ENCODE data around the gene SOX5. TPM values are rescaled to one million over a fixed set of nuclear protein-coding genes. Genes with fewer than 3 reads are reported as not detected.

SOX5 gene
- total RNA-seq, 1 experiment from 2014 or later = 0.52 TPM

DNA sequence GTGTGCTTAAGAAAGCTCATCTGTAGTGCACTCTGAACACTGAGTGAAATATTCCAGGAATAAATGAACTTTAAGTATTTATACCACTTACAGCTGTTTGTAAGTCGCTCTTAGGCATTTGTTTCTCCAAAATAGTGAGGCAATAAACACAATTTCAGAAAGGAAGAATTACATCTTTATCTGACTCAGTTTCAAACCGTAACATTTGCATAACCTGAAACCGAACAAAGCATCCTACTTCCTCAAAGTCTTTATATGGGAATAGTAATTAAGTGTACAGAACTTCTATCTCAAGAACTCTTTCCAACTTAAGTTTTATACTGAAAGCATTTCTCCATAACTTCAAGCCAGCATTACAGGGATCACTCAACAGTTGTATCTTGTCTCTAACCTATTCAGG, 58.4 kb downstream of the SOX5 start:
- Histone ChIP-seq H3K9me2 (ENCODE audit: insufficient read depth) (no peaks in the 10 kb centered on the region), H4K20me1 (ENCODE audit: insufficient read depth) (no peaks in the 10 kb centered on the region), H3K27ac (ENCODE audit: low read depth, low read length) (no peak overlapping the region), H3K4me1 (ENCODE audit: control insufficient read depth in 1 of 2, insufficient read depth in 2 of 2, low read length in 2 of 2) (no peaks in the 10 kb centered on the region), H3K36me3 (ENCODE audit: control insufficient read depth in 1 of 2, insufficient read depth in 2 of 2, low read length in 2 of 2) (no peaks in the 10 kb centered on the region), H3K4me2 (ENCODE audit: low read length) (no peak overlapping the region), H3K4me3 (replicated peaks in 1 of 2; ENCODE audit: low read depth in 1 of 2, low read length in 2 of 2) (no peak overlapping the region), H2AFZ (ENCODE audit: low read depth, low read length, poor library complexity, severe bottlenecking) (no peak overlapping the region), H3K9ac (ENCODE audit: low read length) (no peak overlapping the region), H3K79me2 (ENCODE audit: insufficient read depth, low read length) (no peaks in the 10 kb centered on the region), H3K27me3 (ENCODE audit: insufficient read depth, low read length) (no peaks in the 10 kb centered on the region), H3K9me3 (ENCODE audit: control insufficient read depth in 1 of 2, insufficient read depth in 1 of 2, low read depth in 1 of 2, low read length in 2 of 2) (peaks cover 11 to 16% of the 10 kb centered on the region in 2 experiments; a peak in 3 of 4 replicates)
- intact Hi-C loops (cut with micrococcal nuclease) = no loop called here
- ChIA-PET POLR2A (no interaction called here), CTCF (no interaction called here), RAD21 (ENCODE audit: low non-redundant PET in 1 of 2, low total read pairs in 2 of 2, uncharacterized antibody in 2 of 2, unreplicated experiment in 2 of 2) (no interaction called here)
- DNase-seq (ENCODE audit: low read depth, low spot score) (no peak), ATAC-seq (no peak)
- no peak for TF ChIP-seq POLR2A (IDR thresholded peaks at IDR 0.05; ENCODE audit: borderline replicate concordance, extremely low read depth, insufficient read depth, insufficient read length)
- TF ChIP-seq, protein P1, sequence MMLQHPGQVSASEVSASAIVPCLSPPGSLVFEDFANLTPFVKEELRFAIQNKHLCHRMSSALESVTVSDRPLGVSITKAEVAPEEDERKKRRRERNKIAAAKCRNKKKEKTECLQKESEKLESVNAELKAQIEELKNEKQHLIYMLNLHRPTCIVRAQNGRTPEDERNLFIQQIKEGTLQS (IDR thresholded peaks at IDR 0.05) = no peak
- TF ChIP-seq, protein P2, sequence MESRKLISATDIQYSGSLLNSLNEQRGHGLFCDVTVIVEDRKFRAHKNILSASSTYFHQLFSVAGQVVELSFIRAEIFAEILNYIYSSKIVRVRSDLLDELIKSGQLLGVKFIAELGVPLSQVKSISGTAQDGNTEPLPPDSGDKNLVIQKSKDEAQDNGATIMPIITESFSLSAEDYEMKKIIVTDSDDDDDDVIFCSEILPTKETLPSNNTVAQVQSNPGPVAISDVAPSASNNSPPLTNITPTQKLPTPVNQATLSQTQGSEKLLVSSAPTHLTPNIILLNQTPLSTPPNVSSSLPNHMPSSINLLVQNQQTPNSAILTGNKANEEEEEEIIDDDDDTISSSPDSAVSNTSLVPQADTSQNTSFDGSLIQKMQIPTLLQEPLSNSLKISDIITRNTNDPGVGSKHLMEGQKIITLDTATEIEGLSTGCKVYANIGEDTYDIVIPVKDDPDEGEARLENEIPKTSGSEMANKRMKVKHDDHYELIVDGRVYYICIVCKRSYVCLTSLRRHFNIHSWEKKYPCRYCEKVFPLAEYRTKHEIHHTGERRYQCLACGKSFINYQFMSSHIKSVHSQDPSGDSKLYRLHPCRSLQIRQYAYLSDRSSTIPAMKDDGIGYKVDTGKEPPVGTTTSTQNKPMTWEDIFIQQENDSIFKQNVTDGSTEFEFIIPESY (IDR thresholded peaks at IDR 0.05; ENCODE audit: extremely low read depth, insufficient replicate concordance, low read length) = no peak
- no peak for TF ChIP-seq EZH2phosphoT487 (IDR thresholded peaks at IDR 0.05; ENCODE audit: borderline replicate concordance)
- TF ChIP-seq, protein P3, sequence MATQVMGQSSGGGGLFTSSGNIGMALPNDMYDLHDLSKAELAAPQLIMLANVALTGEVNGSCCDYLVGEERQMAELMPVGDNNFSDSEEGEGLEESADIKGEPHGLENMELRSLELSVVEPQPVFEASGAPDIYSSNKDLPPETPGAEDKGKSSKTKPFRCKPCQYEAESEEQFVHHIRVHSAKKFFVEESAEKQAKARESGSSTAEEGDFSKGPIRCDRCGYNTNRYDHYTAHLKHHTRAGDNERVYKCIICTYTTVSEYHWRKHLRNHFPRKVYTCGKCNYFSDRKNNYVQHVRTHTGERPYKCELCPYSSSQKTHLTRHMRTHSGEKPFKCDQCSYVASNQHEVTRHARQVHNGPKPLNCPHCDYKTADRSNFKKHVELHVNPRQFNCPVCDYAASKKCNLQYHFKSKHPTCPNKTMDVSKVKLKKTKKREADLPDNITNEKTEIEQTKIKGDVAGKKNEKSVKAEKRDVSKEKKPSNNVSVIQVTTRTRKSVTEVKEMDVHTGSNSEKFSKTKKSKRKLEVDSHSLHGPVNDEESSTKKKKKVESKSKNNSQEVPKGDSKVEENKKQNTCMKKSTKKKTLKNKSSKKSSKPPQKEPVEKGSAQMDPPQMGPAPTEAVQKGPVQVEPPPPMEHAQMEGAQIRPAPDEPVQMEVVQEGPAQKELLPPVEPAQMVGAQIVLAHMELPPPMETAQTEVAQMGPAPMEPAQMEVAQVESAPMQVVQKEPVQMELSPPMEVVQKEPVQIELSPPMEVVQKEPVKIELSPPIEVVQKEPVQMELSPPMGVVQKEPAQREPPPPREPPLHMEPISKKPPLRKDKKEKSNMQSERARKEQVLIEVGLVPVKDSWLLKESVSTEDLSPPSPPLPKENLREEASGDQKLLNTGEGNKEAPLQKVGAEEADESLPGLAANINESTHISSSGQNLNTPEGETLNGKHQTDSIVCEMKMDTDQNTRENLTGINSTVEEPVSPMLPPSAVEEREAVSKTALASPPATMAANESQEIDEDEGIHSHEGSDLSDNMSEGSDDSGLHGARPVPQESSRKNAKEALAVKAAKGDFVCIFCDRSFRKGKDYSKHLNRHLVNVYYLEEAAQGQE (IDR thresholded peaks at IDR 0.05; ENCODE audit: low read depth) = no peak
- no peak for TF ChIP-seq FOSL1 (IDR thresholded peaks at IDR 0.05; ENCODE audit: low read depth)
- TF ChIP-seq ZFX (IDR thresholded peaks at IDR 0.05) = no peak
- TF ChIP-seq SIN3A (IDR thresholded peaks at IDR 0.05; ENCODE audit: low read depth) = no peak
- no peak for TF ChIP-seq ELF1 (IDR thresholded peaks at IDR 0.05; ENCODE audit: borderline replicate concordance, low read depth)
- TF ChIP-seq POLR2AphosphoS5 (IDR thresholded peaks at IDR 0.05; ENCODE audit: low read depth, low read length) = no peak
- TF ChIP-seq EGR1 (IDR thresholded peaks at IDR 0.05; ENCODE audit: low read depth) = no peak
- no peak for TF ChIP-seq YY1 (IDR thresholded peaks at IDR 0.05; ENCODE audit: extremely low read depth, insufficient replicate concordance, low read depth, low read length)
- TF ChIP-seq TCF7L2 (IDR thresholded peaks at IDR 0.05; ENCODE audit: borderline replicate concordance, extremely low read depth, insufficient read depth, insufficient read length) = no peak
- BruUV-seq (replicated peaks) = no TSS peak
